Keratinocyte (primary cell): Measurements from ENCODE around the gene HOOK2. TPM values are rescaled to one million over a fixed set of nuclear protein-coding genes. Genes with fewer than 3 reads are reported as not detected.
A peak's percentile ranks its signal among the peaks of the same experiment; 100 is the strongest.
"Not testable (repeated sequence)": the region's sequence is repeated elsewhere in the genome, so short reads cannot be mapped to it uniquely, and the experiment has no call there.

Experiments
- DNase-seq: peaks from one replicate; pipeline ENCODE4 v3.0.0-alpha.2; 2011; ENCODE audit warnings: low read depth, missing footprints, low spot score
- FAIRE-seq: peaks from 2 replicates; lab custom pipeline; 2011; peaks lifted over from hg19 to GRCh38; lab: Jason Lieb, UNC
- H2AFZ ChIP-seq: 2 replicates; pipeline ENCODE4 v1.6.0; 2012; ENCODE audit warnings: low read length, control low read depth, inconsistent platforms; ENCODE audit not compliant: control insufficient read depth
- H3K27ac ChIP-seq: 2 replicates; pipeline ENCODE4 v1.5.1; 2011; ENCODE audit warnings: low read length; ENCODE audit not compliant: control insufficient read depth, insufficient read depth
- H3K27me3 ChIP-seq: 3 replicates; pipeline ENCODE4 v1.6.0; 2011; ENCODE audit warnings: low read length; ENCODE audit not compliant: control insufficient read depth, insufficient read depth; ENCODE audit errors: extremely low read depth
- H3K36me3 ChIP-seq, 2 experiments: 2 replicates in 1 of 2; 3 replicates in 1 of 2; pipeline ENCODE4 v1.5.1; 2011; ENCODE audit warnings: low read length in 2 of 2, mild to moderate bottlenecking in 1 of 2; ENCODE audit not compliant: control insufficient read depth in 2 of 2, insufficient read depth in 2 of 2; ENCODE audit errors: extremely low read depth in 1 of 2
- H3K4me1 ChIP-seq: 3 replicates; pipeline ENCODE4 v1.5.1; 2011; ENCODE audit warnings: low read length; ENCODE audit not compliant: control insufficient read depth, insufficient read depth; ENCODE audit errors: extremely low read depth
- H3K4me2 ChIP-seq: 3 replicates; pipeline ENCODE4 v1.6.0; 2011; ENCODE audit warnings: low read depth, low read length; ENCODE audit not compliant: control insufficient read depth, insufficient read depth; ENCODE audit errors: extremely low read depth
- H3K4me3 ChIP-seq, 3 experiments: fragments of 200-600 bp in 1 of 3; sonication (generic) in 1 of 3; 2 replicates in 2 of 3; 3 replicates in 1 of 3; pipeline ENCODE4 v1.5.1; 2011 to 2016; ENCODE audit warnings: low read length in 3 of 3, mild to moderate bottlenecking in 3 of 3, control low read depth in 2 of 3, inconsistent platforms in 1 of 3, low read depth in 1 of 3, mixed read lengths in 1 of 3, mixed run types in 1 of 3, moderate library complexity in 1 of 3; ENCODE audit not compliant: control insufficient read depth in 2 of 3, insufficient read depth in 2 of 3; ENCODE audit errors: extremely low read depth in 1 of 3
- H3K79me2 ChIP-seq: 2 replicates; pipeline ENCODE4 v1.6.0; 2012; ENCODE audit warnings: low read length; ENCODE audit not compliant: control insufficient read depth, insufficient read depth
- H3K9ac ChIP-seq: 3 replicates; pipeline ENCODE4 v1.6.0; 2011; ENCODE audit warnings: low read length; ENCODE audit not compliant: control insufficient read depth, insufficient read depth; ENCODE audit errors: extremely low read depth
- H3K9me1 ChIP-seq: 3 replicates; pipeline ENCODE4 v1.6.0; 2011; ENCODE audit warnings: low read length; ENCODE audit not compliant: control insufficient read depth, insufficient read depth; ENCODE audit errors: extremely low read depth
- H3K9me3 ChIP-seq: 2 replicates; pipeline ENCODE4 v1.5.1; 2012; ENCODE audit warnings: low read depth, low read length; ENCODE audit not compliant: control insufficient read depth
- H4K20me1 ChIP-seq: 3 replicates; pipeline ENCODE4 v1.6.0; 2011; ENCODE audit warnings: low read length; ENCODE audit not compliant: control insufficient read depth, insufficient read depth; ENCODE audit errors: extremely low read depth
- CTCF ChIP-seq, 3 experiments: IDR thresholded peaks in 1 of 3; conservative IDR thresholded peaks in 1 of 3; optimal IDR thresholded peaks in 1 of 3; 2 replicates in 2 of 3; 3 replicates in 1 of 3; pipeline versions ENCODE3 to v1.5.1; 2011; ENCODE audit warnings: low read length in 3 of 3, mild to moderate bottlenecking in 3 of 3, moderate library complexity in 2 of 3, control low read depth in 1 of 3, inconsistent platforms in 1 of 3; ENCODE audit not compliant: insufficient read depth in 2 of 3; ENCODE audit errors: extremely low read depth in 1 of 3
- EZH2 ChIP-seq: IDR thresholded peaks from one replicate; pipeline ENCODE4 v1.6.1; 2012; ENCODE audit warnings: inconsistent platforms, mild to moderate bottlenecking, low read length, moderate library complexity
- dilution Hi-C: fragments of 300-500 bp; cut with MboI; formaldehyde crosslinking; loops from one replicate; pipeline ENCODE4 v1.7.0; 2020; ENCODE audit warnings: low sequenced_read_pairs; ENCODE audit not compliant: extremely low pct_ligation_motif_present
- polyA minus RNA-seq, 3 experiments: library from RNA; depleted of rRNA, polyadenylated mRNA; stranded (reverse); fragments of >200 nt; gene quantifications; 1 replicate in 1 of 3; 2 replicates in 1 of 3; 3 replicates in 1 of 3; pipeline ENCODE4 v1.2.3, GENCODE V29; 2011
- polyA plus RNA-seq, 5 experiments: library from polyadenylated mRNA; depleted of rRNA in 3 of 5; stranded (reverse) in 3 of 5; stranded (forward) in 1 of 5; unstranded in 1 of 5; fragments of >200 nt; gene quantifications; 1 replicate in 1 of 5; 2 replicates in 3 of 5; 3 replicates in 1 of 5; pipeline versions ENCODE4 v1.2.1 to v1.2.3, GENCODE V29; 2011 to 2012; ENCODE audit warnings: missing spikeins in 2 of 5, low read depth in 1 of 5, low replicate concordance in 1 of 5

The HOOK2 gene
- 19.0 to 27.4 TPM (median 21.9 TPM) in 3 replicates for polyA plus RNA-seq
- polyA plus RNA-seq (2011; ENCODE audit: low read depth), result 61.4 TPM
- 8.9 and 15.2 TPM in 2 replicates for polyA plus RNA-seq (2011; cell fraction: cytosol; rRNA removed)
- polyA plus RNA-seq (2011; cell fraction: nucleus; rRNA removed), result 98.6 and 127 TPM in 2 replicates
- 31.3 and 34.6 TPM in 2 replicates for polyA plus RNA-seq (2012; ENCODE audit: low replicate concordance)
- polyA minus RNA-seq, result 13.1 to 23.2 TPM (median 16.5 TPM) in 3 replicates
- polyA minus RNA-seq (2011; cell fraction: cytosol; rRNA and poly(A)+ RNA removed), result 9.2 TPM
- polyA minus RNA-seq (2011; cell fraction: nucleus; rRNA and poly(A)+ RNA removed), result 14.9 and 26.8 TPM in 2 replicates

GRCh38 chr19:12774588-12775555 is at the start of gene HOOK2:
TSS of gene HOOK2 (minus strand) at chr19:12775552. CDS start at chr19:12775449, 103 bp downstream.
- Histone ChIP-seq H3K4me3 (peak within 1 kb of the TSS; percentile 48 to 76 (median 76)), H3K4me1 (peaks cover 27% of the 10 kb centered on the region), H4K20me1 (peaks cover 3% of the 10 kb centered on the region), H3K36me3 (peaks cover 19 to 21% of the 10 kb centered on the region in 2 experiments), H3K27ac (peak within 1 kb of the TSS; percentile 91), H3K9me1 (no peaks in the 10 kb centered on the region), H3K4me2 (peak within 1 kb of the TSS; percentile 94), H3K9me3 (no peaks in the 10 kb centered on the region), H2AFZ (peak within 1 kb of the TSS; percentile 70), H3K9ac (peak within 1 kb of the TSS; percentile 91), H3K27me3 (no peaks in the 10 kb centered on the region), H3K79me2 (peaks cover 3% of the 10 kb centered on the region)
- FAIRE-seq (peak; percentile 76), DNase-seq (peak; percentile 97)
- TF ChIP-seq CTCF (optimal IDR thresholded peaks at IDR 0.05 in 1 of 3, IDR thresholded peaks at IDR 0.05 in 1 of 3, conservative IDR thresholded peaks at IDR 0.05 in 1 of 3; ENCODE audit: extremely low read depth in 1 of 3, insufficient read depth in 2 of 3, low read length in 3 of 3), result no peak
- TF ChIP-seq EZH2, result no peak
- dilution Hi-C loops, result no loop called here

GRCh38 chr19:12821761-12822160 is 46.4 kb upstream of the HOOK2 start:
- Histone ChIP-seq H3K4me3 (no peak overlapping the region), H3K79me2 (no peaks in the 10 kb centered on the region), H3K9ac (no peak overlapping the region), H3K27me3 (no peaks in the 10 kb centered on the region), H3K4me2 (no peak overlapping the region), H3K36me3 (no peaks in the 10 kb centered on the region), H3K4me1 (no peaks in the 10 kb centered on the region), H3K9me1 (no peaks in the 10 kb centered on the region), H2AFZ (no peak overlapping the region), H3K27ac (no peak overlapping the region), H4K20me1 (no peaks in the 10 kb centered on the region), H3K9me3 (no peaks in the 10 kb centered on the region)
- dilution Hi-C loops, result no loop called here
- DNase-seq, result no peak
- TF ChIP-seq EZH2 (no peak), CTCF (optimal IDR thresholded peaks at IDR 0.05 in 1 of 3, IDR thresholded peaks at IDR 0.05 in 1 of 3, conservative IDR thresholded peaks at IDR 0.05 in 1 of 3; ENCODE audit: extremely low read depth in 1 of 3, insufficient read depth in 2 of 3, low read length in 3 of 3) (no peak)
- no peak for FAIRE-seq

- H2AFZ ChIP-seq, H3K27ac ChIP-seq, dilution Hi-C loops, H3K9me1 ChIP-seq, H3K27me3 ChIP-seq, H3K4me1 ChIP-seq, DNase-seq, H3K9ac ChIP-seq, H4K20me1 ChIP-seq, H3K9me3 ChIP-seq, H3K36me3 ChIP-seq, H3K4me3 ChIP-seq, H3K4me2 ChIP-seq, H3K79me2 ChIP-seq, FAIRE-seq: not testable (repeated sequence)
Measured at GRCh38 chr19:12817810-12818209, 42.5 kb upstream of the HOOK2 start.
